Measurements from ENCODE around the gene CPPED1.
"Not testable (repeated sequence)": the region's sequence is repeated elsewhere in the genome, so short reads cannot be mapped to it uniquely, and the experiment has no call there.

Gene CPPED1

DNA sequence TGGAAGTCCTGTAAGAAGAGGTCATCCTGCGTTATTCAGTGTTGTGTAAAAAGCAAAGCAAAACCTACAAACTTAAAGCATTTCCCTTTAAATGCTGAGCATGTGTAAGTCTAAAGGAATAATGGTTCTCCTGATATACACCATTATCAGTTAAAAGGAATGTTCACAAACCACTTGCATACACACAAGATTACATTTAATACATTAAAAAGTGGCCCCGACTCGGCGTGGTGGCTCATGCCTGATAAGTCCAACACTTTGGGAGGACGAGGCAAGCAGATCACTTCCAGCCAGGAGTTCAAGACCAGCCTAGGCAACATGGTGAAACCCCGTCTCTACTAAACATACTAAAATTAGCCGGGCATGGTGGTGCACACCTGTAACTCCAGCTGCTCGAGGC lies 30.5 kb downstream of the CPPED1 start:
- DNase-seq (ENCODE audit: low read depth in 1 of 2, low spot score in 1 of 2) = no peak
- in situ Hi-C loops (cut with HindIII; ENCODE audit: low pct_unique_long_range_greater_than_20kb, low sequenced_read_pairs) = no loop called here
- TF ChIP-seq JUND (IDR thresholded peaks at IDR 0.05; ENCODE audit: low read depth) = no peak

DNA sequence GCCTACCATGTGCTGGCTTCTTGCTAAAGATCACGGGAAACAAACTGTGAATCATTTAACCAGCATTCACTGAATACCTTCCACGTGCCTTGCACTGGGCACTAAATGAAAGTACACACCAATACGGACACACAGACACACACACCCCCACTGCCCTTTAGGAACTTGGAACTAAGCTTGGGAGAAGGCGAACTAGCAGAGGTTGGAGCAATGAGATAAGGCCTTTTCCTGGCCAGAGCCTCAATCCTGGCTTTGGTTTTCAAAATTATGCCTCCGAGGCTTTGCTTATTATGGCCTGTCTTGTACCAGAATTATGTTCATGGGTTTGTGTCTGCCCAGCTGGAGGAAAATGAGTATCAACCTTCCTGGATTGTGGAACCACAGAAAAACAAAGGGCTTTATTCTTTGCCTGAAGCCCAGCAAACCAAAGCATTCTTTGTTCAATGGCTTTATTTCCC lies 32.3 kb downstream of the CPPED1 start:
- TF ChIP-seq JUND (IDR thresholded peaks at IDR 0.05; ENCODE audit: low read depth) = no peak
- in situ Hi-C loops (cut with HindIII; ENCODE audit: low pct_unique_long_range_greater_than_20kb, low sequenced_read_pairs) = no loop called here
- no peak for DNase-seq (ENCODE audit: low read depth in 1 of 2, low spot score in 1 of 2)

DNA sequence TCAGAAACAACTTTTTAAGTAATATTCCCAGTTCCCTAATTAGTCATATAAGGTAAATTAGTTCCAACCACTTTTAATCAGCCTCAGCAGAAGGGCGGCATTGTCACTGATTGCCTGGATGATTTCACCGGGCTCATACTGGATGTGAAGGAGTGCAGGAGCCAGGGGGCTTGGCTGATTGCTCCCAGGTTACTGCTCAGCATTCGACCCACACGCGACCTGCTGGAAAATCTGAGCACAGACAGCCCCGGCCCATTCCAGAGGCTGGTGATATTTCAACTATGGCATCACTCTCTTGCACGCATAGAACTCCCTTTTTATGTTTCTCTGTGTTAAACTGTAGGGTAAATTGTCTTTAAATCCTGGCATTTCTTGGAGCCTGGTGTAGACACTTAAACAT lies 34.2 kb downstream of the CPPED1 start:
- TF ChIP-seq JUND (IDR thresholded peaks at IDR 0.05; ENCODE audit: low read depth) = no peak
- in situ Hi-C loops (cut with HindIII; ENCODE audit: low pct_unique_long_range_greater_than_20kb, low sequenced_read_pairs) = no loop called here

DNA sequence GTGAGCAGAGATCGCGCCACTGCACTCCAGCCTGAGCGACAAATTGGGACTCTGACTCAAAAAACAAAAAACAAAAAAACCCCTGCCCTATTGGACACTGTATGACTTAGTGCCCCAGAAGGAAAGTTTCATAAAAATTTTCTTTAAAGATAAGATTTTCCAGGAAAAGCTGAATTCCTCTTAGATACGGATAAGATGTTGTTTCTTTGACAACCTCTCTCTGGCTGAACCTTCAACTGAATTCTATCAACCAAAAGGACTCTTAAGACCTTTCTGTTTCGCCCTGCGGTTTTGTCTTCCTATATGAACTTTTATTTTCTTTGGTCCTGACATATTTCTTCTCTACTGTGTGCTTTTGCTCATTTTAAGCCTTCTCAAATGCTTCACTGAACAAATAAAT lies 35.8 kb downstream of the CPPED1 start:
- in situ Hi-C loops (cut with HindIII; ENCODE audit: low pct_unique_long_range_greater_than_20kb, low sequenced_read_pairs) = no loop called here
- DNase-seq (ENCODE audit: low read depth in 1 of 2, low spot score in 1 of 2) = no peak
- no peak for TF ChIP-seq JUND (IDR thresholded peaks at IDR 0.05; ENCODE audit: low read depth)

More for the DNA sequence above, 34.2 kb downstream of the CPPED1 start:
- DNase-seq (ENCODE audit: low read depth in 1 of 2, low spot score in 1 of 2) = no peak

DNA sequence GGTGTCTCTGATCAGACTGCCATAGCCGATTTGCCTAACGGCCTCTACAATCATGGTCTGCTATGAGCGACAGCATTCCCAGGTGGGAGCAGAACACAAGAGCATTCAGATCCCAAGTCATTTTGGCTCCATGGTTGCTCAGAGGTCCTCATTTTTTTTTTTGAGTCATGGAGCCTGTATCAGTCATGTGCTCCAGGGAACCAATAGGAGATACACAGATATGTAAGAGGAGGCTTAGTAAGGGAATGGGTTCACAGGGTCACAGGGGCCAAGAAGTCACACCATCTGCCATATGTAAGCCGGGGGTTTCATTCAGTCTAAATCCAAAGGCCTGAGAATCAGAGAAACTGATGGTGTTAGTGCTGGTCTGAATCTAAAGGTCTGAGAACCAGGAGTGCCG lies 36.8 kb downstream of the CPPED1 start:
- DNase-seq (ENCODE audit: low read depth in 1 of 2, low spot score in 1 of 2) = no peak
- in situ Hi-C loops (cut with HindIII; ENCODE audit: low pct_unique_long_range_greater_than_20kb, low sequenced_read_pairs) = no loop called here
- TF ChIP-seq JUND (IDR thresholded peaks at IDR 0.05; ENCODE audit: low read depth) = no peak

DNA sequence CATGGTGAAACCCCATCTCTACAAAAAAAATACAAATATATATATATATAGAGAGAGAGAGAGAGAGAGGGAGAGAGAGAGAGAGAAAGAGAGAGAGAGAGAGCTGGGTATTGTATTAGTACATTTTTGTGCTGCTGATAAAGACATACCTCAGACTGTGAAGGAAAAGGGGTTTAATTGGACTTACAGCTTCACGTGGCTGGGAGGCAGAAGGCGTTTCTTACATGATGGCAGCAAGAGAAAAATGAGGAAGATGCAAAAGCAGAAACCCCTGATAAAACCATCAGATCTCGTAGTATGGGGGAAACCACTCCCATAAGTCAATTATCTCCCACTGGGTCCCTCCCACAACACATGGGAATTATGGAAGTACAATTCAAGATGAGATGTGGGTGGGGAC lies 37.5 kb downstream of the CPPED1 start:
- DNase-seq (ENCODE audit: low read depth in 1 of 2, low spot score in 1 of 2); in situ Hi-C loops (cut with HindIII; ENCODE audit: low pct_unique_long_range_greater_than_20kb, low sequenced_read_pairs): not testable (repeated sequence)

DNA sequence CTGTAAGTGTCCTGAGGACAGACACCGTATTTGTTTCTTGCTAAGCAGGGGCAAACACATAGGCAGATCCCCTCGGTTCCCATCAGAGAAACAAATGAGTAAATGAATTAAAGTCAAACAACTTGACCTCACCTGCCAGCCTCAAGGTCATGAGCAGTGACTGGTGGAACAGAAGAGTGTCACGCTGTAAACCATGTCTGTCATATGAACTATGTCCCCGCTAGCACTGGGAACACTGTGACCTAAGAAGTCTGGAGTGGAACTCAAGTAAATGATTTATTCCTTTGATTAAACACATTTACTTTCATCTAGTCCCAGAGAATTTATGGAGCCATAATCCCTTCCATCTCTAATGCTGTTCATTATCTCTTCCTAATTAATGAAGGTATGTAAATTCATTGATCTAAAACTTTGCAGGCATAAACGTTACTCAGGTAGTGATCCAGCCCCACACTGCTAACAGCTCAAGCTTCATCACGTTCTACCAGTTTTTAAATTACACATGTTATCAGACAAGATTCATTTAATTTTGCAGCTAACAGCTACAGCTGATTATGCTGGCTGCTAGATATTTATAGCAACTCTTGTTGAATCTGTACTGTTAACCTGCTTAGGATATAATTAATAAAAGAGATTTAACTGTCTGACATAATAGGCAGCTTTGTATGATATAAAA lies 38.7 kb downstream of the CPPED1 start:
- DNase-seq (ENCODE audit: low read depth in 1 of 2, low spot score in 1 of 2) = no peak
- no peak for TF ChIP-seq JUND (IDR thresholded peaks at IDR 0.05; ENCODE audit: low read depth)
- in situ Hi-C loops (cut with HindIII; ENCODE audit: low pct_unique_long_range_greater_than_20kb, low sequenced_read_pairs) = no loop called here

DNA sequence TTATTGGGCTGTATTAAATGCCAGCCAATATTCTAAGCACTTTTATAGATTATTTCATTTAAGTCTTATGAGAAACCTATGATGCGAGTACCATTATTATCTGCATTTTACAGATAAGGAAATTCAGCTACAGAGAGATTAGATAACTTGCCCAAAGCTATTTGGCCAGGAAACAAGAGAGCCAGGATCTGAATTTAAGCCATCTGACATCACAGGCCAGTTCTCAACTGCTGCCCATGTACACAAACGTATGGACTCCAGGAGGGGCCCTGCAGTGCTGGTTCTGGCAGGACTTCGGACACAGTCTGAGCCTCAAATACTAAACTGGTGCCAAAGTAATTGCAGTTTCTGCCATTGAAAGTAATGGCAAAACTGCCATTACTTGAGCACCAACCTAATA lies 40.2 kb downstream of the CPPED1 start:
- no peak for TF ChIP-seq JUND (IDR thresholded peaks at IDR 0.05; ENCODE audit: low read depth)
- DNase-seq (ENCODE audit: low read depth in 1 of 2, low spot score in 1 of 2) = no peak
- in situ Hi-C loops (cut with HindIII; ENCODE audit: low pct_unique_long_range_greater_than_20kb, low sequenced_read_pairs) = no loop called here

DNA sequence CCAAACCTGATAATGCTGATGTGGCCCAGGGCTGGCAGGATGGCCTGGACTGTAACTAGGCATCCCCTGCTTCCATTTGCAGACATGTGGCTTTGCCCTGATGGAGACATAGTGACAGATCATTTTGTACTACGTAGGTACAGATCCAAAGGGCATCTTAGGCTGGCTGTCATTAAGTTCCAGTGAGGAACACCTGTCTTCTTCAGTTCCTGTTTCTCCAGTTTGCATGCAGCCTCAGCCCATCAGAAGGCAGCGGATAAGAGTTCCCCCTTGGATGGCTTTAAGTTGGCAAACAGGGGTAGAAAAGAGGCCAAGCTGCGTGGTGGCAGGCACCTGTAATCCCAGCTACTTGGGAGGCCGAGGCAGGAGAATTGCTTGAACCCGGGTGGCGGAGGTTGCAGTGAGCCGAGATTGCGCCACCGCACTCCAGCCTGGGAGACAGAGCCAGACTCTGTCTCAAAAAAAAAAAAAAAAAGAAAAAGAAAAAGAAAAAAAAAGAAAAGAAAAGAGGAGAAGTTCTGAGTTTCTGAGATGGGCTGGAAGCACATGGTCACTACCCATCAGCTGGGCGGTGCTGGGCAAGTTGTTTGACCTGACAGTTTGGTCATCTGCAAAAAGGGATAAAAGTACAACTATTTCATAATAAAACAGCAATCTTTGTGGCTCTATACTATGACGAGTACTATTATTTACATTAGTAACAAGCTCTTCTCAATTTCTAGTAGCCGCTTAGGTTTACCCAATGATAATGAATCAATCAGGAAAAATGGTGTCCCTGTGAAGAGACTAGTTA lies 42.7 kb downstream of the CPPED1 start:
- no peak for DNase-seq (ENCODE audit: low read depth in 1 of 2, low spot score in 1 of 2)
- in situ Hi-C loops (cut with HindIII; ENCODE audit: low pct_unique_long_range_greater_than_20kb, low sequenced_read_pairs) = no loop called here
- no peak for TF ChIP-seq JUND (IDR thresholded peaks at IDR 0.05; ENCODE audit: low read depth)

DNA sequence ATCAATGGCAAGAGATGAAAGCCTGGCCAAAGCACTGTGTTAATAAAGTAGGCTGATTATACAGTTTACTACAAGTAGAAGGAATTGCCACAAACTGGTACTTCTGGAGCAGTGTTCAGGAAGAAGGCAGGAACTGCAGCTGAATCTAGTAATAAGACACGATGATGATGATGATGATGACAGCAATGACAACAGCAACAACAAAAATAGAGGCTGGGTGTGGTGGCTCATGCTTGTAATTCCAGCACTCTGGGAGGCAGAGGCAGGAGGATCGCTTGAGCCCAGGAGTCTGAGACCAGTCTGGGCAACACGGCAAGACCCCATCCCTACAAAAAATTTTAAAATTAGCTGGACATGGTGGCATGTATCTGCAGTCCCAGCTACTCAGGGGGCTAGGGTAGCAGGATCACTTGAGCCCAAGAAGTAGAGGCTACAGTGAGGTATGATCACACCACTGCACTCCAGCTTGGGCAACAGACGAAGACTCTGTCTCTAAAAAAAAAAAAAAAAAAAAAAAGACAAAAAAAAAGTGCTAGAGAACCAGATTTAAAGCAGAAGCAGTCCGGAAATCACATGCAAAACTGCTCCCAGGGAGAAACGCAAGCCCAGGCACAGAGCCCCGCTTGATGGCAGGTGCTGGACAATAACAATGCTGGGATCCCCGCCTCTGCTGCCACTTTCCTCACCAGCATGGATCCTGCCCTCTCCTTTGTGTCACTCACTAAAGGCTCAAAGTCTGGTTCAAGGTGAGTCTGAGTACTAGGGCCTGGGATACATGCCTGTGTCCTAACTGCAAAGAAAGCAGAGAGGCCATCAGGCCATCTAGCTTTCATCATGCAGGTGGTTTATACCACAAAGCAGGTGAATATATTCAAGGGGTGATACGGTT lies 44.8 kb downstream of the CPPED1 start:
- in situ Hi-C loops (cut with HindIII; ENCODE audit: low pct_unique_long_range_greater_than_20kb, low sequenced_read_pairs) = no loop called here
- DNase-seq (ENCODE audit: low read depth in 1 of 2, low spot score in 1 of 2) = no peak
- TF ChIP-seq JUND (IDR thresholded peaks at IDR 0.05; ENCODE audit: low read depth) = no peak

DNA sequence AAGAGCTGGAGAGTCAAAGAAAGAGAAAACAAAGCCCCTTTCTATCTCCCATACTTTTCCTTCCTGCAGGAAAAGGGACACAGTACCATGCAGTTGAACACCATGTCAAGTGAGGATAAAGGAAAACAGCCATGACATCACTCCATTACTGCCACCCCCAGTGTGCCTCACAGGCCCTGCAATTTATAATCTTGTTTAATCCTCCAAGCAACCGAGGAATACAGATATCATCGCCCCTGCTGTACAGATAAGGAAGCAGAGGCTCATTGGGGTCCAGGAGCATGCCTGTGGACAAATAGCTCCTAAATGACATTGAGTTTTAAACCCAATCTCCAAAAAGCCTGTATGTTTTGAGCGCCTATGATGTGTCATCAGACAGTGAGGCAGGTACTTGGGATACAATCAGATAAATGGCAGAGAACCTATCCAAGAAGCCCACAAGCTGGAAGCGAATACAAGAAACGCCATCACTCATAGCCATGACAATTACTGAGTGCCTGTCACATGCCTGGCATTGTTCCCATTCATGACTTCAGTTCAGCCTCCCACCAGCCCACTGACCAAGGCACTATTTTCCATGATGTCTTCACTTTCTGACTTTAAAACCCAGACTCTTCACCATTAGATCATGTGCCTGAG lies 45.5 kb downstream of the CPPED1 start:
- no peak for DNase-seq (ENCODE audit: low read depth in 1 of 2, low spot score in 1 of 2)
- no peak for TF ChIP-seq JUND (IDR thresholded peaks at IDR 0.05; ENCODE audit: low read depth)
- in situ Hi-C loops (cut with HindIII; ENCODE audit: low pct_unique_long_range_greater_than_20kb, low sequenced_read_pairs) = no loop called here

DNA sequence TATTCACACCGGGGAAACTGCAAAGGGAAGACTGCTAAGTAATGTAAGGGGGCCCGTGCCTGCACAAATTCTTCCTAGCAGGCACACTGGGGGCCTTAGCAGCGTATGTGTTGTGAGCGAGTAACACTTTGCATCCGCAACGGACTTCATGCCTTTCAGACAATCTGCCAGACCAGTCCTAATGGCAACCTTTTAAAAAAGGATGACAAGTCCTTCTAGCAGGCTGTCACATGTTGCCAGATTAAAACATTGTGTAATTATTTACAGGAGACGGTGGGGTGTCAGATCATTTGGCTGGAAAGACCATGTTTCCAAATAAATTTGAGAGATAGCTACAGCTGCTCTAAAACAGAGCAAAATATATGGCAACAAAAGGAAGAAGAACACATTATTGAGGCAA lies 46.1 kb downstream of the CPPED1 start:
- in situ Hi-C loops (cut with HindIII; ENCODE audit: low pct_unique_long_range_greater_than_20kb, low sequenced_read_pairs) = no loop called here
- no peak for DNase-seq (ENCODE audit: low read depth in 1 of 2, low spot score in 1 of 2)
- no peak for TF ChIP-seq JUND (IDR thresholded peaks at IDR 0.05; ENCODE audit: low read depth)

Measured in T47D (cell line).